Hepatocyte (in vitro differentiated cells): Measurements from ENCODE around the gene PCID2. TPM values are rescaled to one million over a fixed set of nuclear protein-coding genes. Genes with fewer than 3 reads are reported as not detected.

ENCODE experiments used
- DNase-seq: peaks from one replicate; pipeline ENCODE4 v3.0.0-alpha.2; 2016; ENCODE audit warnings: low spot score
- H2AFZ ChIP-seq: fragments of 200-600 bp; sonication (generic); 2 replicates; pipeline ENCODE4 v1.6.0; 2016; ENCODE audit warnings: antibody characterized with exemption, mild to moderate bottlenecking
- H3K27ac ChIP-seq: fragments of 200-600 bp; sonication (generic); 2 replicates; pipeline ENCODE4 v1.5.1; 2016; ENCODE audit warnings: mild to moderate bottlenecking
- H3K27me3 ChIP-seq: fragments of 200-600 bp; sonication (generic); 2 replicates; pipeline ENCODE4 v1.6.1; 2016
- H3K36me3 ChIP-seq: fragments of 200-600 bp; sonication (generic); replicated peaks from 2 replicates; pipeline ENCODE4 v1.5.1; 2016; ENCODE audit warnings: low read depth; ENCODE audit not compliant: insufficient read depth
- H3K4me1 ChIP-seq: fragments of 200-600 bp; sonication (generic); 2 replicates; pipeline ENCODE4 v1.5.1; 2016; ENCODE audit warnings: mild to moderate bottlenecking, moderate library complexity; ENCODE audit not compliant: insufficient read depth
- H3K4me2 ChIP-seq: fragments of 200-600 bp; sonication (generic); 2 replicates; pipeline ENCODE4 v1.6.0; 2016
- H3K4me3 ChIP-seq: fragments of 200-600 bp; sonication (generic); 2 replicates; pipeline ENCODE4 v1.5.1; 2016; ENCODE audit warnings: mild to moderate bottlenecking
- H3K79me2 ChIP-seq: fragments of 200-600 bp; sonication (generic); 2 replicates; pipeline ENCODE4 v1.6.0; 2017; ENCODE audit warnings: mild to moderate bottlenecking
- H3K9me2 ChIP-seq: fragments of 200-600 bp; sonication (generic); replicated peaks from 2 replicates; pipeline ENCODE4 v1.6.0; 2017; ENCODE audit warnings: mild to moderate bottlenecking; ENCODE audit not compliant: insufficient read depth
- H3K9me3 ChIP-seq: fragments of 200-600 bp; sonication (generic); 2 replicates; pipeline ENCODE4 v1.5.1; 2016; ENCODE audit warnings: low read depth, mild to moderate bottlenecking
- H4K20me1 ChIP-seq: fragments of 200-600 bp; sonication (generic); 2 replicates; pipeline ENCODE4 v1.6.0; 2016; ENCODE audit warnings: mild to moderate bottlenecking; ENCODE audit not compliant: insufficient read depth, poor library complexity, severe bottlenecking
- EZH2 ChIP-seq: fragments of 200-600 bp; sonication (generic); IDR thresholded peaks from 2 replicates; pipeline ENCODE4 v1.6.1; 2016; ENCODE audit warnings: antibody characterized with exemption, mild to moderate bottlenecking, borderline replicate concordance
- EZH2phosphoT487 ChIP-seq: fragments of 200-600 bp; sonication (generic); IDR thresholded peaks from one replicate; pipeline ENCODE4 v1.6.1; 2018; ENCODE audit warnings: antibody characterized with exemption, mild to moderate bottlenecking, low read depth, moderate library complexity; ENCODE audit not compliant: unreplicated experiment, severe bottlenecking
- WGBS: methylation state at CpG from one replicate; pipeline ENCODE4 v1.1.6; 2016; ENCODE audit warnings: low lambda C conversion rate; ENCODE audit errors: missing lambda C conversion rate; 5-methylcytosine and 5-hydroxymethylcytosine counted together
- polyA plus RNA-seq: library from polyadenylated mRNA; unstranded; fragments of >200 nt; fragmentation: Nextera tagmentation; extraction: Ambion mirVana; gene quantifications from 2 replicates; pipeline ENCODE4 v1.2.1, GENCODE V29; 2016
- total RNA-seq: library from RNA; depleted of rRNA; stranded (reverse); fragments of >200 nt; gene quantifications from 2 replicates; pipeline ENCODE4 v1.2.3, GENCODE V29; 2014
- TF ChIP-seq, protein P1 (sequence below): fragments of 200-600 bp; sonication (generic); IDR thresholded peaks from 2 replicates; pipeline ENCODE4 v1.5.1; 2016; ENCODE audit warnings: antibody characterized with exemption, mild to moderate bottlenecking; ENCODE audit not compliant: poor library complexity

The PCID2 gene
- total and polyA plus RNA-seq, 2 experiments from 2014 or later: 47.5 to 55.4 TPM

GRCh38 chr13:113146750-113147149 lies 61.7 kb downstream of the PCID2 start:
- Histone ChIP-seq H3K27ac (no peak overlapping the region), H4K20me1 (no peaks in the 10 kb centered on the region), H3K9me2 (no peaks in the 10 kb centered on the region), H3K27me3 (no peaks in the 10 kb centered on the region), H3K4me3 (no peak overlapping the region), H3K79me2 (no peaks in the 10 kb centered on the region), H3K36me3 (no peaks in the 10 kb centered on the region), H3K4me1 (peaks cover under 1% of the 10 kb centered on the region), H3K9me3 (no peaks in the 10 kb centered on the region), H3K4me2 (no peak overlapping the region), H2AFZ (no peak overlapping the region)
- DNase-seq: no peak
- WGBS: 92% methylated on average over 9 of the region's 9 CpGs
- TF ChIP-seq, protein P1, sequence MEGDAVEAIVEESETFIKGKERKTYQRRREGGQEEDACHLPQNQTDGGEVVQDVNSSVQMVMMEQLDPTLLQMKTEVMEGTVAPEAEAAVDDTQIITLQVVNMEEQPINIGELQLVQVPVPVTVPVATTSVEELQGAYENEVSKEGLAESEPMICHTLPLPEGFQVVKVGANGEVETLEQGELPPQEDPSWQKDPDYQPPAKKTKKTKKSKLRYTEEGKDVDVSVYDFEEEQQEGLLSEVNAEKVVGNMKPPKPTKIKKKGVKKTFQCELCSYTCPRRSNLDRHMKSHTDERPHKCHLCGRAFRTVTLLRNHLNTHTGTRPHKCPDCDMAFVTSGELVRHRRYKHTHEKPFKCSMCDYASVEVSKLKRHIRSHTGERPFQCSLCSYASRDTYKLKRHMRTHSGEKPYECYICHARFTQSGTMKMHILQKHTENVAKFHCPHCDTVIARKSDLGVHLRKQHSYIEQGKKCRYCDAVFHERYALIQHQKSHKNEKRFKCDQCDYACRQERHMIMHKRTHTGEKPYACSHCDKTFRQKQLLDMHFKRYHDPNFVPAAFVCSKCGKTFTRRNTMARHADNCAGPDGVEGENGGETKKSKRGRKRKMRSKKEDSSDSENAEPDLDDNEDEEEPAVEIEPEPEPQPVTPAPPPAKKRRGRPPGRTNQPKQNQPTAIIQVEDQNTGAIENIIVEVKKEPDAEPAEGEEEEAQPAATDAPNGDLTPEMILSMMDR: no peak
- TF ChIP-seq EZH2 (no peak), EZH2phosphoT487 (no peak)

DNA sequence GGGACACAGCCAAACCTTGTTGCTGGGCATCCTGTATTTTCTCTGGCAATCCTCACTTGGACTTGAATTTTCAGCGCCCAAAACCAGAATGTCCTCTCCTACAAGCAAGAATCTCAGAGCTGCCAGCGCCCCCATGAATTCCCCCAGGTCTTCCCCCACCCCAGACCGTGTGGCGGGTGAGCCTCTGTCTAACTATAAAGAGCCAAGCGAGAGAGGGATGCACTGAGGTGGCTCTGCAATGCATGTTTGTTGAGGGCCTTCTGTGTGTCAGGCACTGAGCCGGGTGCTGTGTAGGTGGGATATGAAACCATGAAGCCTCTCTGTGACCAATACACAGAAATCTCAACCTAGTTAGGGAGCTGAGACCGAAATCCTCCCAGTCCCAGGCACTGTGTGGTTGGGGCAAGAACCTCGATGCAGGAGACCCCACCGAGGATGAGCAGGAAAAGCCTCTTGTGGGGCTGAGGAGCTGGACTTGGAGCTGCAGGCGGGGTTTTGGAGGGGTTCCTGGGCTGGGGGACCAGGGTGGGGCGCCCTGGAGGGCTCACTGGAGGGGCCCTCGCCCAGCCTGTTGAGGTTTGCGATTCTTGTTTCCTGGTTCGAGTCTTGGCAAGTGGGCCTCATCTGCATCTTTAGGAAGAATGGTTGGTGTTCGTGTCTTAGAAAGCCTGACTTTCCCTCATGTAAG lies 62.4 kb downstream of the PCID2 start:
- Histone ChIP-seq H2AFZ (no peak overlapping the region), H3K4me2 (no peak overlapping the region), H3K4me3 (no peak overlapping the region), H3K27ac (no peak overlapping the region), H3K79me2 (no peaks in the 10 kb centered on the region), H3K9me2 (no peaks in the 10 kb centered on the region), H3K4me1 (no peaks in the 10 kb centered on the region), H4K20me1 (no peaks in the 10 kb centered on the region), H3K27me3 (no peaks in the 10 kb centered on the region), H3K9me3 (no peaks in the 10 kb centered on the region), H3K36me3 (no peaks in the 10 kb centered on the region)
- DNase-seq: no peak
- TF ChIP-seq EZH2 (no peak), EZH2phosphoT487 (no peak)
- TF ChIP-seq, protein P1: no peak
- 92% methylated on average over 14 of the region's 15 CpGs for WGBS

DNA sequence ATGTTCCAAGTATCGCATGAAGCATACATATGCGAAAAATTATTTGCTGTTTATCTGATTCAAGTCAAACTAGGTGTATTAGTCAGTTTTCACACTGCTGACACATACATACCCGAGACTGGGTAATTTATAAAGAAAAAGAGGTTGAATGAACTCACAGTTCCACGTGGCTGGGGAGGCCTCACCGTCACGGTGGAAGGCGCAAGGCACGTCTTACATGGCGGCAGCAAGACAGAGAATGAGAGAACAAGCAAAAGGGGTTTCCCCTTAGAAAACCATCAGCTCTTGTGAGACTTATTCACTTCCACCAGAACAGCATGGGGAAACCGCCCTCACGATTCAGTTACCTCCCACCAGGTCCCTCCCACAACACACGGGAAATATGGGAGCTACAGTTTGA lies 63.0 kb downstream of the PCID2 start:
- Histone ChIP-seq H2AFZ (no peak overlapping the region), H3K4me2 (no peak overlapping the region), H3K27me3 (no peaks in the 10 kb centered on the region), H3K4me1 (no peaks in the 10 kb centered on the region), H3K79me2 (no peaks in the 10 kb centered on the region), H3K4me3 (no peak overlapping the region), H3K9me2 (no peaks in the 10 kb centered on the region), H3K36me3 (no peaks in the 10 kb centered on the region), H3K9me3 (no peaks in the 10 kb centered on the region), H3K27ac (no peak overlapping the region), H4K20me1 (no peaks in the 10 kb centered on the region)
- no peak for DNase-seq
- TF ChIP-seq, protein P1: no peak
- TF ChIP-seq EZH2phosphoT487 (no peak), EZH2 (no peak)
- 92% methylated on average over 12 of the region's 12 CpGs for WGBS
